HG03139 (cell line): ENCODE results near the gene SLC41A2.
A peak's percentile ranks its signal among the peaks of the same experiment; 100 is the strongest.
"Not testable (repeated sequence)": the region's sequence is repeated elsewhere in the genome, so short reads cannot be mapped to it uniquely, and the experiment has no call there.

Experiments used
- ATAC-seq: cut with Tn5 transposase; IDR thresholded peaks from one replicate; pipeline ENCODE4 v1.9.1; 2021; ENCODE audit not compliant: unreplicated experiment

Gene SLC41A2

DNA sequence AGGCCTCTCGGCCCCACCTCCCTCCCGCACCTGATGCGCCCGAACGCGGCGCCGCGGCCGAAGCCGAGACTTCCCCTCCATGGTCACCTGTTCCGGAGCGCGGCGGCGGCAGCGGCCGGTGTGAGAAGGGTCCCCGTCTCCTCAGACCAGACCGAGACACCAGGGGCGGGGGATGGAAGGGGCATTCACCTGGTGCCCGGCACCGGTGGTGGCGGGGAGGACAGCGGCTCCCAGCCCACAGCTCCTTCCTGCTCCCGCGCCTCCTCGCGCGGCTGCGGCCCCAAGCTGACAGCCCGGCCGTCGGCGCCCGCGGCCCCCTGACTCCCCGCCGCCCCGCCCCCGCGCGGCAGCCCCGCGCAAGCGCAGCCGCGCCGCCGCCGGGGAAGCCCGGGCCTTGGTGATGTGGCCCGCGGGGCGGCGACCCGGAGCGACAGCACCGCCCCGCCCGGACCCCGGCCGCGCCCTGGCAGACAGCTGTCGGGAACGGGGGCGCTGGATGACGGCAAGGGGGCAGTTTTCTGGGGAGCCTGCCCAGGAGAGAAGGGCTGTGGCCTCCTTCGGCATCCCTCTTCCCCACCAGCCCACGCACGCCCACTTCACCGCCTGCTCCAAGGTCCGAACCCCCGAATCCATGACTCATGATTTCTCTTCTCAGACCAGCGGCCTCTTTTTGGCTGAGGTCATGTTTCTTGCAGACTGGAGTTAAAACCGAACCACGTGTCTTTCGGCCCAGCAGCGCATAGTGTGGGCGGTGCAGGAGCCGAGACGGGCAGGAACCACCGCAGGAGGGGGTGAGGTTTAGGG, at the start of gene SLC41A2:
Gene SLC41A2 (minus strand): TSS at position 290 of the 804 bp plus-strand sequence. CDS start 29,763 bp downstream, outside the sequence.
- peak; percentile 66 for ATAC-seq

- ATAC-seq: no peak
Measured at GRCh38 chr12:105001476-105001875, 43.4 kb upstream of the SLC41A2 start.

- no peak for ATAC-seq
Measured at GRCh38 chr12:104999347-104999685, 41.2 kb upstream of the SLC41A2 start.

DNA sequence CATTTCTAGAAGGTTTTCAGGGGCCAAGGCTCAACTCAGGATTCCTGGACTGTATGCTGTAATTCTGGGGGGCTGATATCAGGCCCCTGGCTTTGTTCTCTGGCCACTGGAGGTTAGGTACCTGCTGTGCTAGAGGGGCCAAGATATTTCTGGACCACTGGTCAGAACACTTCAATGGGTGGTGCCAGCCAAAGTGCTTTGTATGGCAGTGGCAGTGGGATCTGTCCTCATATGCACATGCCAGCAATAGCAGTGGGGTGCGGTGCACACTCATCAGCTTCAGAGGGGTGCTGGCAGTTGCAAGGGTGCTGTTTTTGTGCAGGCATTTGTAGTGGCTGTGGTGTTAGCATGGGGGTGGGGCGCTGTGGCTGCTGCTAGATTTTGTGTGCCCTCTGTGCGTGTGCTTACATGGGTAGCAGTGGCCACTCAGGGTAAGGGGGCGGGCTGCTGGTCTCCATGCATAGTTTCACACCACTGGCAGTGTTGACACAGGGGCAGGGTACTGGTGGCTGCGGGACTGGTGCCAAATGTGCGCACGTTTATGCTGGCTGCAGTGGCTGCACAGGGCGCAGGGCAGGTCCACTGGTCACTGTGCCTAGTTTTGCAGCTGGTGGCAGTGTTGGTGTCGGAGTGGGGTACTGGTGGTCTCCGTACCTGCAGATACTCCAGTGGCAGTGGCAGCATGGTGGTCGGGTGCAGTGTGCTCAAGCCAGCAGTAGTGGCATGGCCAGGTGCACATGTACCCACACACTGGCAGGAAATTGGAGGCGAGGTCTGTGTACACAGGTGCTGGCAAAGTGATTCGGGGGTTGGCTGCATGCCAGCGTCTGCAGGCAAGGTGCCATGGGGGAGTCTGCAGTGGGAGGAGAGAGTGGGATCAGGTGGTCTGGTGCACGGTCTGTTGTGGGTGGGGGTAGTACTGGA, 40.6 kb upstream of the SLC41A2 start:
- no peak for ATAC-seq

DNA sequence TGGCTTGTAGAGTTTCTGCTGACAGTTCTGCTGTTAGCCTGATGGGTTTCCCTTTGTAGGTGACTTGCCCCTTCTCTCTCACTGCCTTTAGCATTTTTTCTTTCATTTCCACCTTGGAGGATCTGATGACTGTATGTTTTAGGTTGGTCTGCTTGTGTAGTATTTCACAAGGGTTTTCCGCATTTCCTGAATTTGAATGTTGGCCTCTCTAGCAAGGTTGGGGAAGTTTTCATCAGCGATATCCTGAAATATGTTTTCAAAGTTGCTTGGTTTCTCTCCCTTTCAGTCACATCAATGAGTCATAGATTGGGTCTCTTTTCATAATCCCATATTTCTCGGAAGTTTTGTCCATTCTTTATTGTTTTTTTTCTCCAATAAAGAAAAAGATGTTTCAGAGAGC, 39.5 kb upstream of the SLC41A2 start:
- no peak for ATAC-seq

DNA sequence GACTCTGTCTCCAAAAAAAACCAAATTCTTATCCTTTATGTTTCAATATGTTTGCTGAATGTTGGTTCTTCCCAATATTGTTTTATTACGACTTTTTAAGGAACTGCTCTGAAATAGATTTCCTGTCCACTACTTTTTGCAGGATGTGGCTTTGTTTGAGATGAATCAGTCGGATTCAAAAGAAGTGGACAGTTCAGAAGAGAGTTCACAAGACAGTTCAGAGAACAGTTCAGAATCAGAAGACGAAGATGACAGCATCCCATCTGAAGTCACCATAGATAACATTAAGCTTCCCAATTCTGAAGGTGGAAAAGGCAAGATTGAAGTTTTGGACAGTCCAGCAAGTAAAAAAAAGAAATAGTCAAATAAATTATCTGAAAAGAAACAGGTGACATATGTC, 36.2 kb upstream of the SLC41A2 start:
- ATAC-seq: no peak

GRCh38 chr12:104991565-104992128, 33.6 kb upstream of the SLC41A2 start:
- no peak for ATAC-seq

- ATAC-seq: no peak
Measured at GRCh38 chr12:104990950-104991349, 32.9 kb upstream of the SLC41A2 start.

DNA sequence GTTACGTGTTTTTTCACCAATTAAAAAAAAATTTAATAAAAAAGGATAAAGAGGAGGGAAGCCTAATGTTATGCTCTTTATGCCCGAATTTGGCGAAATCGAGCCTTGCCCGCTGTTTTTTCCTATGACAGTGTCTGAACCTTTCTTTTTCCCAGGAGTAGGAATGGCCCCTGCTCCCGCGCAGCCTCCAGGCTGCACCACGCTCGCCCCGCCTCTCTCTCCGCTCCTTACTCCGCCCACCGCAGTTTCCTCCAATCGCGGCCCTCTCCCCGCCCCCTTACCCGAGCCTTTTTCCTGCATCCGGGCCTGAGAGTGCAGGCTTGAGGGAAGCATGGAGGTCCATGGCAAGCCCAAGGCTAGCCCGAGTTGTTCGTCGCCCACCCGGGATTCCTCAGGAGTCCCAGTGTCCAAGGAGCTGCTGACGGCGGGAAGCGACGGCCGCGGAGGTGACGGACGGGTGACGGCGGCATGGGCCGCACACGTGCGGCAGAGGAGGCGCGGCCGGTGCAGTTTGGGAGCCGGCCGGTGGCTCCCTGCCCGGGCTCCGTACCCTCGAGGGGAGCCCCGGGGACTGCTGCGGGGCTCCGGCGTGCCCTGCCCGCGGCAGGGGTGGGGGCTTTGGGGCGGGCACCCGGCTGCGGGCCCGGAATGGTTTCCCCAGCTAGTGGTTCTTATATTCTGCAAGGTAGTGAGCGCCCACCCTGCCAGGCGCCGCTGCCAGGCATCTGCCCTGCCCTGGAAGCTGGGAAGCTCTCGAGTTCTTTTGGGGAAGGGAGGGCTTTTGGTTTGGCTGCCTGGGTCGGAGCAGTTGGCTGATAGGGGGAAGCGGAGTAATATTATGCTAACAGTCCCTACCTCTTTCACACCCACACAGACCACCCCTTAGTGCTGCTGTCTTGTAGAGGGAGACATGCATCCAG, 28.2 kb upstream of the SLC41A2 start, which contains the start of gene NOPCHAP1:
Gene NOPCHAP1 (plus strand): TSS at position 295 of the 920 bp plus-strand sequence. CDS start 37 bp downstream, at position 332.
- ATAC-seq: peak; percentile 99

- no peak for ATAC-seq
Measured at GRCh38 chr12:104985206-104985605, 27.1 kb upstream of the SLC41A2 start.

DNA sequence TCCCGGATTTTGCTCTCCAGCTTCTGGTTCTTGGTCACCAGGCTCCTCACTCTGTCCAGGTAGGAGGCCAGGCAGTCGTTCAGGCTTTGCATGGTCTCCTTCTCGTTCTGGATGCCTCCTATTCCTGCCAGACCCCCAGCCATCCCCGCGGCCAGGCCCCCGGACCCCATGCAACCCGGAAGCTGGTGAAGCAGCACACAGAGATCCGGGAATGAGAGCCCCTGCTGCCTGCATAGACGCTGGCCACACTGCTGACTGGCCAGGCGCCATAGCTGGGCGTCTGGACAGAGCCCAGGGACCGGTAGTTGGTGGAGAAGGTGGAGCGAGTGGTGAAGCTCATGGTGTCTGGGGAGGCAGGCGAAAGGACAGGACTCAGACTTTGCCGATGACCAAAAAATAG, 19.6 kb upstream of the SLC41A2 start:
- not testable (repeated sequence) for ATAC-seq

- ATAC-seq: no peak
Measured at GRCh38 chr12:104976703-104977102, 18.6 kb upstream of the SLC41A2 start.

DNA sequence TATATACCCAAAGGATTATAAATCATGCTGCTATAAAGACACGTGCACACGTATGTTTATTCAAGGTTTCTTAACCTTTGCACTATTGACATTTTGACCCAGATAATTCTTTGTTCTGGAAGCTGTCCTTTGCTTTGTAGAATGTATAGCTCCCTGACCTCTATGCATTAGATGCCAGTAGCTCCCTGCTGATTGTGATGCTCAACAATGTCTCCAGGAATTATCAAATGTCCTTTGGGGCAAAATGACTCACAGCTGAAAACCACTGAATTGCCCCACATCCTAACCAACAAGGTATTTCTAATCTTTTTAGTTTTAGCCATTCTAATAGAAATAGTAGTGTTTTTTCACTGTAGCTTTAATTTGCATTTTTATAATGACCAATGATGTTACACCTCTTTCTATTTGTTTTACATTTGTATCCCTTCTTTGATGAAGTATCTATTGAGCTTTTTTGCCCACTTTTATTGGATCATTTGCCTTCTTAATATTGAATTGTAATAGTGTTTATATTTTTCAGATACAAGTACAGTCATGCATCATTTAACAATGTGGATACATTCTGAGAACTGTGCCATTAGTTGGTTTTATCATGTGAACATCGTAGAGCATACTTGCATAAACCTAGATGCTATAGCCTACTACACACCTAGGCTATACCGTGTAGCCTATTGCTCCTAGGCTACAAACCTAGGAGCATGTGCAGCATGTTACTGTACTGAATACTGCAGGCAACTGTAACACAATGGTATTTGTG, 17.7 kb upstream of the SLC41A2 start:
- no peak for ATAC-seq

- ATAC-seq: peak; percentile 93
Measured at GRCh38 chr12:104974626-104975290, 16.7 kb upstream of the SLC41A2 start.

DNA sequence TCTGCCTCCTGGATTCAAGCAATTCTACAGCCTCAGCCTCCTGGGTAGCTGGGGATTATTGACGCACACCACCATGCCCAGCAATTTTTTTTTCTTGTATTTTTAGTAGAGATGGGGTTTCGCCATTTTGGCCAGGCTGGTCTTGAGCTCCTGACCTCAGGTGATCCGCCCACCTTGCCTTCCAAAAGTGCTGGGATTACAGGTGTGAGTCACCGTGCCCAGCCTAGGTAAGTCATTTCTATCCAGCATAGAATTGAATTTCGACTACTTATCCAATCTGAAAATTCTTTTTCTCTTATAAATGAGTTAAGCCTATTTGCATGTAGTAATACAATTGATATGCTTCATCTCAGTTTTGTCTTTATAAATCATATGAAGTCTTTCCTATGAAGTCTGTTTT, 15.2 kb upstream of the SLC41A2 start:
- ATAC-seq: no peak

- ATAC-seq: no peak
Measured at GRCh38 chr12:104971306-104971705, 13.2 kb upstream of the SLC41A2 start.

- no peak for ATAC-seq
Measured at GRCh38 chr12:104969343-104969742, 11.3 kb upstream of the SLC41A2 start.

DNA sequence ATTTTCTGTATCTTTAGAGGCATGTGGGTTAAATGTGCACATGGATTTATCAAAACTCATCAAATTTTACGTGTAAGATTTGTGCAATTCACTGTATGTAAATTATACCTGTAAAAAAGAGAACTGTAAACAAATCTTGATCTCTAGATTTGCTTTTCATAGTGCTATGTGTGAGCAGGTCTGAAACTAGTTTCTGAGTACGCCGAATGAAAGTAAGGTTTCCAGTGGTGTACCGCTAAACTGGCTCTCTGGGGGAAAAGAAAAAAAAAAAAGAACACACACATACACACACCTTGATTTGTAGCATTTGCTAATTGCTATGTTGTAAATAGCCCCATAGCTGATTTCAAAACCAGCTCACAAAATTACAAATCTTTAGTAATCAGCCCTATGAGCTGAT, 8.6 kb upstream of the SLC41A2 start:
- ATAC-seq: peak; percentile 76

DNA sequence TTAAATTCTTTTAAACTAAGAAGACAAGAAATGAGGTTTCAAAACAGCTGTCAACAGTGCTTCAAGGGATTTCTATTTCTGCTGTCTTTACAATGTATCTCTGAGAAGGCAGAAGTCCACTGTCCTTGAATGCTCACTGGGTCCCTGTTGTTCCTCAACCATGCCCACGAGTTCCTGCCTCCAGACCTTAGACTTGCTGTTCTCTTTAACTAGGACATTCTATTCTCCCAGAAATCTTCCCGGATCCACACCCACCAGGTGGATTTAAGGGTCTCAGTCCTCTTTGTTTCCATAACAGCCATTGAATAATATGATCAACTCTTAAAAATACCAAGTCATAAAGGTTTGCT, 6.7 kb upstream of the SLC41A2 start:
- no peak for ATAC-seq
